Endothelial cell of umbilical vein (primary cell): ENCODE measurements around the gene PTTG1IP. TPM values are rescaled to one million over a fixed set of nuclear protein-coding genes. Genes with fewer than 3 reads are reported as not detected.

Experiments used
- BruUV-seq: library from RNA; stranded (reverse); fragments of 400-500 nt; replicated peaks from 2 replicates; lab custom pipeline; 2021; lab: Mats Ljungman, UMichigan
- CTCF ChIA-PET: fragments of 300-600, 350-600 bp; sonication (Branson Sonifier 250); formaldehyde crosslinking; loops from one replicate; lab custom pipeline; 2021; ENCODE audit warnings: antibody characterized with exemption, inconsistent platforms; lab: Charles Lee
- POLR2A ChIA-PET: fragments of 300-600, 350-600 bp; sonication (Branson Sonifier 250); formaldehyde crosslinking; loops from one replicate; lab custom pipeline; 2021; ENCODE audit warnings: antibody characterized with exemption, inconsistent platforms; lab: Charles Lee
- DNase-seq: peaks from one replicate; pipeline ENCODE4 v3.0.0-alpha.2; 2011; ENCODE audit warnings: low read depth, low spot score
- FAIRE-seq: peaks from 2 replicates; lab custom pipeline; 2011; peaks lifted over from hg19 to GRCh38; lab: Jason Lieb, UNC
- H2AFZ ChIP-seq: 2 replicates; pipeline ENCODE4 v1.6.0; 2012; ENCODE audit warnings: low read depth, low read length, control low read depth, inconsistent platforms
- H3K27ac ChIP-seq: 2 replicates; pipeline ENCODE4 v1.5.1; 2011; ENCODE audit warnings: low read depth, mild to moderate bottlenecking, control low read depth, low read length, moderate library complexity; ENCODE audit not compliant: insufficient read depth
- H3K27me3 ChIP-seq, 2 experiments: 2 replicates each; pipeline versions ENCODE4 v1.6.0 to v1.6.1; 2011; ENCODE audit warnings: low read length in 2 of 2, mixed read lengths in 1 of 2; ENCODE audit not compliant: control insufficient read depth in 2 of 2, insufficient read depth in 2 of 2
- H3K36me3 ChIP-seq, 2 experiments: 2 replicates in 1 of 2; 3 replicates in 1 of 2; pipeline ENCODE4 v1.5.1; 2011; ENCODE audit warnings: low read length in 2 of 2, mild to moderate bottlenecking in 1 of 2, moderate library complexity in 1 of 2; ENCODE audit not compliant: control insufficient read depth in 2 of 2, insufficient read depth in 2 of 2; ENCODE audit errors: extremely low read depth in 1 of 2
- H3K4me1 ChIP-seq: 3 replicates; pipeline ENCODE4 v1.5.1; 2011; ENCODE audit warnings: mild to moderate bottlenecking, low read length; ENCODE audit not compliant: control insufficient read depth, insufficient read depth; ENCODE audit errors: extremely low read depth
- H3K4me2 ChIP-seq: 2 replicates; pipeline ENCODE4 v1.6.1; 2011; ENCODE audit warnings: low read length, control low read depth, mixed read lengths; ENCODE audit not compliant: insufficient read depth
- H3K4me3 ChIP-seq, 3 experiments: fragments of 200-600 bp in 1 of 3; sonication (generic), shearing (Covaris generic) in 1 of 3; replicated peaks in 1 of 3; 2 replicates each; pipeline ENCODE4 v1.5.1; 2011 to 2016; ENCODE audit warnings: control low read depth in 3 of 3, low read length in 3 of 3, mild to moderate bottlenecking in 2 of 3, inconsistent platforms in 1 of 3, low read depth in 1 of 3, moderate library complexity in 1 of 3; ENCODE audit not compliant: insufficient read depth in 1 of 3
- H3K79me2 ChIP-seq: 2 replicates; pipeline ENCODE4 v1.6.0; 2012; ENCODE audit warnings: low read length, inconsistent platforms; ENCODE audit not compliant: control insufficient read depth, insufficient read depth
- H3K9ac ChIP-seq: replicated peaks from 2 replicates; pipeline ENCODE3; 2011; ENCODE audit warnings: low read length, control low read depth; ENCODE audit not compliant: insufficient read depth; ENCODE audit errors: extremely low read depth
- H3K9me1 ChIP-seq: replicated peaks from 3 replicates; pipeline ENCODE4 v1.6.0; 2011; ENCODE audit warnings: mild to moderate bottlenecking, low read length; ENCODE audit not compliant: control insufficient read depth, insufficient read depth; ENCODE audit errors: extremely low read depth
- H3K9me3 ChIP-seq: replicated peaks from 2 replicates; pipeline ENCODE4 v1.5.1; 2012; ENCODE audit warnings: low read length, inconsistent platforms; ENCODE audit not compliant: control insufficient read depth, insufficient read depth
- H4K20me1 ChIP-seq: replicated peaks from 2 replicates; pipeline ENCODE3; 2011; ENCODE audit warnings: mild to moderate bottlenecking, low read length; ENCODE audit not compliant: control insufficient read depth, insufficient read depth; ENCODE audit errors: extremely low read depth
- CTCF ChIP-seq, 2 donors: IDR thresholded peaks; 1 replicate in 1 of 2; 2 replicates in 1 of 2; pipeline ENCODE4 v1.5.1; 2011; ENCODE audit warnings: low read length in 2 of 2, mild to moderate bottlenecking in 2 of 2, moderate library complexity in 2 of 2, control low read depth in 1 of 2, inconsistent platforms in 1 of 2, low read depth in 1 of 2; ENCODE audit not compliant: insufficient read depth in 1 of 2; ENCODE audit errors: extremely low read depth in 1 of 2
- EZH2 ChIP-seq: IDR thresholded peaks from 2 replicates; pipeline ENCODE4 v1.6.1; 2012; ENCODE audit warnings: borderline replicate concordance, low read depth, mild to moderate bottlenecking, moderate library complexity, low read length, inconsistent platforms; ENCODE audit not compliant: severe bottlenecking
- FOS ChIP-seq: IDR thresholded peaks from 2 replicates; pipeline ENCODE4 v1.6.1; 2011; ENCODE audit warnings: mild to moderate bottlenecking, low read length, moderate library complexity, borderline replicate concordance; ENCODE audit not compliant: insufficient read depth
- MAX ChIP-seq: IDR thresholded peaks from 2 replicates; pipeline ENCODE4 v1.6.1; 2011; ENCODE audit not compliant: insufficient read depth, insufficient read length
- POLR2A ChIP-seq: IDR thresholded peaks from 2 replicates; pipeline ENCODE4 v1.6.1; 2012; ENCODE audit warnings: low read depth, mild to moderate bottlenecking, control low read depth, low read length
- dilution Hi-C: fragments of 300-500 bp; cut with MboI; formaldehyde crosslinking; loops from one replicate; pipeline ENCODE4 v1.15.0; 2019; ENCODE audit warnings: low sequenced_read_pairs; ENCODE audit not compliant: extremely low pct_ligation_motif_present
- intact Hi-C: fragments of 100-400 bp; cut with micrococcal nuclease; formaldehyde crosslinking; loops from one replicate; pipeline ENCODE4 v1.10.0; 2022
- polyA plus RNA-seq, 4 experiments: library from polyadenylated mRNA; depleted of rRNA in 3 of 4; stranded (reverse) in 3 of 4; unstranded in 1 of 4; fragments of >200 nt; gene quantifications; 2 replicates each; pipeline versions ENCODE4 v1.2.1 to v1.2.3, GENCODE V29; 2011 to 2012; ENCODE audit warnings: missing spikeins in 1 of 4
- total RNA-seq: library from RNA; stranded (reverse); gene quantifications from 2 replicates; pipeline ENCODE4 v1.2.3, GENCODE V29; 2021

Gene PTTG1IP
- total and polyA plus RNA-seq, 2 donors (not counting 3 experiments of a cell fraction or from before 2014, with no cell fraction given) = 342 to 415 TPM

- CTCF ChIA-PET = interaction anchor here (1.0 to 5.1 kb wide), 15 partner anchors 12 to 247 kb away, joined by 3 to 47 read pairs (median 6); partner anchors contain the start of gene PTTG1IP
These were observed 19.7 kb upstream of the PTTG1IP start for GRCh38 chr21:44893278-44893556.

More at GRCh38 chr21:44893278-44893556, 19.7 kb upstream of the PTTG1IP start:
- H3K9ac ChIP-seq = no peak overlapping the region
- H3K36me3 ChIP-seq = no peaks in the 10 kb centered on the region
- BruUV-seq = no TSS peak
- H3K9me1 ChIP-seq = no peaks in the 10 kb centered on the region
- FAIRE-seq = no peak
- no peaks in the 10 kb centered on the region for H4K20me1 ChIP-seq
- no peak for DNase-seq
- intact Hi-C loops (loop anchor here (2.0 kb wide), 1 partner anchor 18 kb away; no protein-coding TSS in a partner anchor), dilution Hi-C loops (no loop called here)
- H3K9me3 ChIP-seq = no peaks in the 10 kb centered on the region
- POLR2A ChIA-PET = no interaction called here
- no peak overlapping the region for H3K27ac ChIP-seq
- H3K4me3 ChIP-seq = no peak overlapping the region
- no peak for TF ChIP-seq POLR2A
- no peak for TF ChIP-seq EZH2
- TF ChIP-seq CTCF (IDR thresholded peaks at IDR 0.05; ENCODE audit: extremely low read depth in 1 of 2, insufficient read depth in 1 of 2, low read depth in 1 of 2, low read length in 2 of 2) = no peak
- no peak for TF ChIP-seq FOS
- no peak for TF ChIP-seq MAX
- no peaks in the 10 kb centered on the region for H3K4me1 ChIP-seq
- no peaks in the 10 kb centered on the region for H3K79me2 ChIP-seq
- H2AFZ ChIP-seq = no peak overlapping the region
- no peak overlapping the region for H3K4me2 ChIP-seq
- no peaks in the 10 kb centered on the region for H3K27me3 ChIP-seq
